Vagina (tissue), 2 donors: ENCODE results near the gene OR10J1. TPM values are rescaled to one million over a fixed set of nuclear protein-coding genes. Genes with fewer than 3 reads are reported as not detected.
"Not testable (repeated sequence)": the region's sequence is repeated elsewhere in the genome, so short reads cannot be mapped to it uniquely, and the experiment has no call there.

ENCODE experiments used
- DNase-seq, 2 donors: peaks; one replicate each; pipeline ENCODE4 v3.0.0-alpha.2; 2017; ENCODE audit errors: extremely low spot score in 2 of 2
- H3K27ac ChIP-seq: fragments of 200-600 bp; sonication (generic); one replicate; pipeline ENCODE4 v1.5.1; 2019
- H3K27me3 ChIP-seq: fragments of 200-600 bp; sonication (generic); one replicate; pipeline ENCODE4 v1.5.1; 2019
- H3K36me3 ChIP-seq, 2 donors: fragments of 200-600 bp; sonication (generic); one replicate each; pipeline ENCODE4 v1.5.1; 2017 to 2019
- H3K4me1 ChIP-seq: fragments of 200-600 bp; sonication (generic); one replicate; pipeline ENCODE4 v1.5.1; 2019
- H3K4me3 ChIP-seq, 2 donors: fragments of 200-600 bp; sonication (generic); 1 replicate in 1 of 2; 2 replicates in 1 of 2; pipeline ENCODE4 v1.5.1; 2016 to 2019
- H3K9me3 ChIP-seq: fragments of 200-600 bp; sonication (generic); one replicate; pipeline ENCODE4 v1.5.1; 2019
- CTCF ChIP-seq, 3 experiments: fragments of 450-650 bp in 2 of 3; fragments of 200-600 bp in 1 of 3; sonication (generic) in 1 of 3; IDR thresholded peaks; one replicate each; pipeline ENCODE4 v1.5.1; 2017 to 2019; ENCODE audit warnings: antibody characterized with exemption in 3 of 3, mild to moderate bottlenecking in 2 of 3, moderate library complexity in 2 of 3
- POLR2A ChIP-seq, 2 donors: fragments of 450-650 bp; IDR thresholded peaks; one replicate each; pipeline ENCODE4 v1.6.1; 2017; ENCODE audit warnings: antibody characterized with exemption in 2 of 2, mild to moderate bottlenecking in 2 of 2, moderate library complexity in 2 of 2
- POLR2AphosphoS5 ChIP-seq, 2 donors: sonication (generic); formaldehyde crosslinking; IDR thresholded peaks; one replicate each; pipeline ENCODE4 v1.9.0; 2017; ENCODE audit warnings: antibody characterized with exemption in 2 of 2, mild to moderate bottlenecking in 2 of 2, low read depth in 1 of 2; ENCODE audit not compliant: insufficient read depth in 1 of 2
- intact Hi-C: fragments of 100-400 bp; cut with DNase I; formaldehyde crosslinking; loops from one replicate; pipeline ENCODE4 v1.15.1; 2023
- total RNA-seq: library from RNA; depleted of rRNA; stranded (reverse); fragments of >200 nt; gene quantifications from one replicate; pipeline ENCODE4 v1.2.3, GENCODE V29; 2016

The OR10J1 gene
- total RNA-seq, 1 donor from 2014 or later: not detected

GRCh38 chr1:159442428-159442827 lies 2.9 kb downstream of the OR10J1 start:
- H3K4me3 ChIP-seq: no peak overlapping the region
- H3K9me3 ChIP-seq: no peaks in the 10 kb centered on the region
- intact Hi-C loops: no loop called here
- H3K4me1 ChIP-seq: no peaks in the 10 kb centered on the region
- H3K27me3 ChIP-seq: no peaks in the 10 kb centered on the region
- no peak for DNase-seq
- no peaks in the 10 kb centered on the region for H3K36me3 ChIP-seq
- TF ChIP-seq CTCF (IDR thresholded peaks at IDR 0.05) (no peak), POLR2A (IDR thresholded peaks at IDR 0.05) (no peak), POLR2AphosphoS5 (IDR thresholded peaks at IDR 0.05; ENCODE audit: insufficient read depth in 1 of 2, low read depth in 1 of 2) (no peak)
- H3K27ac ChIP-seq: no peak overlapping the region

- intact Hi-C loops: no loop called here
- no peaks in the 10 kb centered on the region for H3K4me1 ChIP-seq
- no peaks in the 10 kb centered on the region for H3K36me3 ChIP-seq
- no peaks in the 10 kb centered on the region for H3K27me3 ChIP-seq
- no peak overlapping the region for H3K27ac ChIP-seq
- no peak overlapping the region for H3K4me3 ChIP-seq
- TF ChIP-seq CTCF (IDR thresholded peaks at IDR 0.05) (no peak), POLR2AphosphoS5 (IDR thresholded peaks at IDR 0.05; ENCODE audit: insufficient read depth in 1 of 2, low read depth in 1 of 2) (no peak), POLR2A (IDR thresholded peaks at IDR 0.05) (no peak)
- H3K9me3 ChIP-seq: no peaks in the 10 kb centered on the region
- no peak for DNase-seq
Measured at GRCh38 chr1:159443066-159443750, 3.7 kb downstream of the OR10J1 start.

- no peak overlapping the region for H3K27ac ChIP-seq
- TF ChIP-seq POLR2AphosphoS5 (IDR thresholded peaks at IDR 0.05; ENCODE audit: insufficient read depth in 1 of 2, low read depth in 1 of 2) (no peak), POLR2A (IDR thresholded peaks at IDR 0.05) (no peak), CTCF (IDR thresholded peaks at IDR 0.05) (no peak)
- intact Hi-C loops: no loop called here
Measured at GRCh38 chr1:159444511-159444910, 5.0 kb downstream of the OR10J1 start.

GRCh38 chr1:159448181-159448580 lies 8.7 kb downstream of the OR10J1 start:
- H3K27ac ChIP-seq: no peak overlapping the region
- H3K4me1 ChIP-seq: no peaks in the 10 kb centered on the region
- no peaks in the 10 kb centered on the region for H3K27me3 ChIP-seq
- H3K9me3 ChIP-seq: no peaks in the 10 kb centered on the region
- no peaks in the 10 kb centered on the region for H3K36me3 ChIP-seq
- TF ChIP-seq POLR2A (IDR thresholded peaks at IDR 0.05): no peak
- intact Hi-C loops: no loop called here
- no peak for DNase-seq
- H3K4me3 ChIP-seq: no peak overlapping the region

More at GRCh38 chr1:159444511-159444910, 5.0 kb downstream of the OR10J1 start:
- no peaks in the 10 kb centered on the region for H3K4me1 ChIP-seq
- DNase-seq: no peak
- no peaks in the 10 kb centered on the region for H3K36me3 ChIP-seq
- H3K9me3 ChIP-seq: no peaks in the 10 kb centered on the region
- H3K4me3 ChIP-seq: no peak overlapping the region
- no peaks in the 10 kb centered on the region for H3K27me3 ChIP-seq

GRCh38 chr1:159449605-159450004 lies 10.1 kb downstream of the OR10J1 start:
- H3K27ac ChIP-seq, H3K9me3 ChIP-seq, H3K27me3 ChIP-seq, H3K4me3 ChIP-seq, DNase-seq, intact Hi-C loops, H3K36me3 ChIP-seq, H3K4me1 ChIP-seq: not testable (repeated sequence)

GRCh38 chr1:159459551-159459950 lies 20.0 kb downstream of the OR10J1 start:
- no peaks in the 10 kb centered on the region for H3K27me3 ChIP-seq
- H3K4me1 ChIP-seq: no peaks in the 10 kb centered on the region
- H3K9me3 ChIP-seq: no peaks in the 10 kb centered on the region
- TF ChIP-seq CTCF (IDR thresholded peaks at IDR 0.05) (no peak), POLR2A (IDR thresholded peaks at IDR 0.05) (no peak)
- no peak overlapping the region for H3K27ac ChIP-seq
- DNase-seq: no peak
- H3K36me3 ChIP-seq: no peaks in the 10 kb centered on the region
- no peak overlapping the region for H3K4me3 ChIP-seq
- intact Hi-C loops: no loop called here
